Measurements from ENCODE around the gene RC3H2. TPM values are rescaled to one million over a fixed set of nuclear protein-coding genes. Genes with fewer than 3 reads are reported as not detected.

Gene RC3H2
- total and polyA plus RNA-seq, 2 donors (not counting 3 experiments of a cell fraction or from before 2014, with no cell fraction given), result 25.3 to 63.0 TPM

GRCh38 chr9:122835313-122835731 lies 69.8 kb downstream of the RC3H2 start:
- Histone ChIP-seq H3K4me2 (ENCODE audit: insufficient read depth, low read length) (no peak overlapping the region), H2AFZ (ENCODE audit: low read depth, low read length) (peak overlapping the region; percentile 14), H3K9me3 (replicated peaks; ENCODE audit: control insufficient read depth, insufficient read depth, low read length) (no peaks in the 10 kb centered on the region), H3K4me3 (replicated peaks in 1 of 3; ENCODE audit: insufficient read depth in 1 of 3, low read depth in 1 of 3, low read length in 3 of 3) (no peak overlapping the region), H3K27ac (ENCODE audit: insufficient read depth, low read depth, low read length) (no peak overlapping the region), H3K79me2 (ENCODE audit: control insufficient read depth, insufficient read depth, low read length) (no peaks in the 10 kb centered on the region), H3K9me1 (replicated peaks; ENCODE audit: control insufficient read depth, extremely low read depth, insufficient read depth, low read length) (no peaks in the 10 kb centered on the region), H3K27me3 (ENCODE audit: control insufficient read depth in 2 of 2, insufficient read depth in 2 of 2, low read length in 2 of 2) (no peaks in the 10 kb centered on the region), H3K4me1 (ENCODE audit: control insufficient read depth, extremely low read depth, insufficient read depth, low read length) (peaks cover 7% of the 10 kb centered on the region), H3K36me3 (ENCODE audit: control insufficient read depth in 2 of 2, extremely low read depth in 1 of 2, insufficient read depth in 2 of 2, low read length in 2 of 2) (no peaks in the 10 kb centered on the region), H3K9ac (replicated peaks; ENCODE audit: extremely low read depth, insufficient read depth, low read length) (no peak overlapping the region), H4K20me1 (replicated peaks; ENCODE audit: control insufficient read depth, extremely low read depth, insufficient read depth, low read length) (no peaks in the 10 kb centered on the region)
- CTCF ChIA-PET, result interaction anchor here (0.7 to 1.7 kb wide), 10 partner anchors 9 to 337 kb away, joined by 3 to 9 read pairs (median 4); partner anchors contain the start of gene ZBTB26
- no TSS peak for BruUV-seq (replicated peaks)
- dilution Hi-C loops (cut with MboI; ENCODE audit: extremely low pct_ligation_motif_present, low sequenced_read_pairs) (no loop called here), intact Hi-C loops (cut with micrococcal nuclease) (no loop called here)
- POLR2A ChIA-PET, result no interaction called here
- peak; percentile 71 for FAIRE-seq
- peak; percentile 26 for DNase-seq (ENCODE audit: low read depth, low spot score)
- no peak for TF ChIP-seq EZH2 (IDR thresholded peaks at IDR 0.05; ENCODE audit: borderline replicate concordance, low read depth, low read length, severe bottlenecking)
- TF ChIP-seq CTCF (IDR thresholded peaks at IDR 0.05; ENCODE audit: extremely low read depth in 1 of 2, insufficient read depth in 1 of 2, low read depth in 1 of 2, low read length in 2 of 2), result peak in 1 of 2 donors; percentile 15

DNA sequence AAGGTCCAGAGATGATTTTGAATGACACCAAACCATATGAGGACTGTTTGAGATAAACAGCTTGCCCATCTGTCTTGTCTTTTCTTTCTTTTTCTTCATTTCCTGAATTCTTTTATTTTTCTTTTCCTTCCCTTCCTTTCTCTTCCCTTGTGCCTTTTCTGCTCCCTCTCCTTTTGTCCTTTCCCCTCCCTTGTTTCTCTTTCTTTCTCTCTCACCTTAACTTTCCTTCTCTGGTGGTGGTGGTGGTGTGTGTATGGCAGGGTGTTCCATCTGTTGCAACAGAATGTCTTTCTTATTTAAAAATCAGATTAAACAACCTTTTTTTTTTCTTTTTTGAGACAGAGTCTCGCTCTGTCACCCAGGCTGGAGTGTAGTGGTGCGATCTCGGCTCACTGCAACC lies 73.0 kb downstream of the RC3H2 start:
- no peaks in the 10 kb centered on the region for H4K20me1 ChIP-seq (replicated peaks; ENCODE audit: control insufficient read depth, extremely low read depth, insufficient read depth, low read length)
- intact Hi-C loops (cut with micrococcal nuclease) (no loop called here), dilution Hi-C loops (cut with MboI; ENCODE audit: extremely low pct_ligation_motif_present, low sequenced_read_pairs) (no loop called here)
- H3K4me2 ChIP-seq (ENCODE audit: insufficient read depth, low read length), result no peak overlapping the region
- no peak overlapping the region for H3K27ac ChIP-seq (ENCODE audit: insufficient read depth, low read depth, low read length)
- H3K79me2 ChIP-seq (ENCODE audit: control insufficient read depth, insufficient read depth, low read length), result peaks cover 7% of the 10 kb centered on the region
- ChIA-PET CTCF (interaction anchor here (0.7 kb wide), 1 partner anchor 65 kb away, joined by 3 read pairs; no protein-coding TSS in a partner anchor), POLR2A (interaction anchor here (0.5 kb wide), 1 partner anchor 108 kb away, joined by 3 read pairs; the partner anchor contains the start of gene RABGAP1)
- H3K9me3 ChIP-seq (replicated peaks; ENCODE audit: control insufficient read depth, insufficient read depth, low read length), result no peaks in the 10 kb centered on the region
- H3K4me3 ChIP-seq (replicated peaks in 1 of 3; ENCODE audit: insufficient read depth in 1 of 3, low read depth in 1 of 3, low read length in 3 of 3), result no peak overlapping the region
- H3K4me1 ChIP-seq (ENCODE audit: control insufficient read depth, extremely low read depth, insufficient read depth, low read length), result peaks cover 9% of the 10 kb centered on the region
- H3K9me1 ChIP-seq (replicated peaks; ENCODE audit: control insufficient read depth, extremely low read depth, insufficient read depth, low read length), result no peaks in the 10 kb centered on the region
- H3K36me3 ChIP-seq (ENCODE audit: control insufficient read depth in 2 of 2, extremely low read depth in 1 of 2, insufficient read depth in 2 of 2, low read length in 2 of 2), result no peaks in the 10 kb centered on the region
- H2AFZ ChIP-seq (ENCODE audit: low read depth, low read length), result no peak overlapping the region
- no peak for DNase-seq (ENCODE audit: low read depth, low spot score)
- no peaks in the 10 kb centered on the region for H3K27me3 ChIP-seq (ENCODE audit: control insufficient read depth in 2 of 2, insufficient read depth in 2 of 2, low read length in 2 of 2)
- H3K9ac ChIP-seq (replicated peaks; ENCODE audit: extremely low read depth, insufficient read depth, low read length), result no peak overlapping the region
- no TSS peak for BruUV-seq (replicated peaks)
- TF ChIP-seq MYC (IDR thresholded peaks at IDR 0.05; ENCODE audit: low read depth, low read length), result no peak
- no peak for TF ChIP-seq POLR2AphosphoS5 (IDR thresholded peaks at IDR 0.05; ENCODE audit: insufficient read depth, low read depth, low read length)
- no peak for TF ChIP-seq JUN (IDR thresholded peaks at IDR 0.05; ENCODE audit: borderline replicate concordance, insufficient read depth, insufficient read length, low read depth)
- TF ChIP-seq EZH2 (IDR thresholded peaks at IDR 0.05; ENCODE audit: borderline replicate concordance, low read depth, low read length, severe bottlenecking), result no peak
- no peak for TF ChIP-seq FOS (IDR thresholded peaks at IDR 0.05; ENCODE audit: borderline replicate concordance, insufficient read depth, low read length)
- TF ChIP-seq CTCF (IDR thresholded peaks at IDR 0.05; ENCODE audit: extremely low read depth in 1 of 2, insufficient read depth in 1 of 2, low read depth in 1 of 2, low read length in 2 of 2), result no peak
- no peak for TF ChIP-seq POLR2A (IDR thresholded peaks at IDR 0.05; ENCODE audit: low read depth, low read length)
- TF ChIP-seq, protein P1, sequence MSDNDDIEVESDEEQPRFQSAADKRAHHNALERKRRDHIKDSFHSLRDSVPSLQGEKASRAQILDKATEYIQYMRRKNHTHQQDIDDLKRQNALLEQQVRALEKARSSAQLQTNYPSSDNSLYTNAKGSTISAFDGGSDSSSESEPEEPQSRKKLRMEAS (IDR thresholded peaks at IDR 0.05; ENCODE audit: insufficient read depth, insufficient read length), result no peak
- TF ChIP-seq GATA2 (IDR thresholded peaks at IDR 0.05; ENCODE audit: insufficient read depth, insufficient read length, low read depth, low read length), result no peak
- no peak for FAIRE-seq

Data from endothelial cell of umbilical vein (primary cell).